Stimulated activated CD4-positive, alpha-beta T cell treated with anti-CD3 and anti-CD28 coated beads, Interleukin-1b, Interleukin-23, amount 100 ng/mL, for 4 hours (primary cell): ENCODE results near the gene CDH22.

ENCODE experiments used
- DNase-seq, 2 donors: peaks; one replicate each; pipeline ENCODE4 v3.0.0-alpha.2; 2020; ENCODE audit warnings: low read depth in 2 of 2

The CDH22 gene

GRCh38 chr20:46215913-46216707 is 92.2 kb downstream of the CDH22 start:
- DNase-seq: no peak

- DNase-seq: no peak
Observed at GRCh38 chr20:46214824-46215488, 93.3 kb downstream of the CDH22 start.

- DNase-seq: no peak
Observed at GRCh38 chr20:46213946-46214823, 94.1 kb downstream of the CDH22 start.

GRCh38 chr20:46212876-46213275 is 95.4 kb downstream of the CDH22 start:
- no peak for DNase-seq

GRCh38 chr20:46212252-46212651 is 96.0 kb downstream of the CDH22 start:
- no peak for DNase-seq

GRCh38 chr20:46211331-46211722 is 97.0 kb downstream of the CDH22 start:
- DNase-seq: no peak

- no peak for DNase-seq
Observed at GRCh38 chr20:46210672-46211330, 97.5 kb downstream of the CDH22 start.

GRCh38 chr20:46209930-46210671 is 98.2 kb downstream of the CDH22 start:
- no peak for DNase-seq

- DNase-seq: no peak
Observed at GRCh38 chr20:46207793-46208192, 100.5 kb downstream of the CDH22 start.

- no peak for DNase-seq
Observed at GRCh38 chr20:46206992-46207549, 101.2 kb downstream of the CDH22 start.

- DNase-seq: no peak
Observed at GRCh38 chr20:46206025-46206424, 102.3 kb downstream of the CDH22 start.

- DNase-seq: no peak
Observed at GRCh38 chr20:46205349-46205748, 102.9 kb downstream of the CDH22 start.

- no peak for DNase-seq
Observed at GRCh38 chr20:46204594-46205186, 103.6 kb downstream of the CDH22 start.

GRCh38 chr20:46203510-46203837 is 104.8 kb downstream of the CDH22 start:
- no peak for DNase-seq

GRCh38 chr20:46202766-46203509 is 105.4 kb downstream of the CDH22 start:
- no peak for DNase-seq

- no peak for DNase-seq
Observed at GRCh38 chr20:46200582-46201570, 107.4 kb downstream of the CDH22 start.

GRCh38 chr20:46199198-46199597 is 109.1 kb downstream of the CDH22 start:
- peak in 1 of 2 donors; percentile 5 for DNase-seq

- DNase-seq: no peak
Observed at GRCh38 chr20:46196990-46197389, 111.3 kb downstream of the CDH22 start.
